HG03439 (cell line): ENCODE measurements around the gene FNIP2.
A peak's percentile ranks its signal among the peaks of the same experiment; 100 is the strongest.

ENCODE experiments used
- ATAC-seq: cut with Tn5 transposase; IDR thresholded peaks from one replicate; pipeline ENCODE4 v1.9.1; 2021; ENCODE audit warnings: mild to moderate bottlenecking, moderate library complexity; ENCODE audit not compliant: unreplicated experiment

The FNIP2 gene

GRCh38 chr4:158762553-158762952, 6.3 kb upstream of the FNIP2 start:
- ATAC-seq, result no peak

DNA sequence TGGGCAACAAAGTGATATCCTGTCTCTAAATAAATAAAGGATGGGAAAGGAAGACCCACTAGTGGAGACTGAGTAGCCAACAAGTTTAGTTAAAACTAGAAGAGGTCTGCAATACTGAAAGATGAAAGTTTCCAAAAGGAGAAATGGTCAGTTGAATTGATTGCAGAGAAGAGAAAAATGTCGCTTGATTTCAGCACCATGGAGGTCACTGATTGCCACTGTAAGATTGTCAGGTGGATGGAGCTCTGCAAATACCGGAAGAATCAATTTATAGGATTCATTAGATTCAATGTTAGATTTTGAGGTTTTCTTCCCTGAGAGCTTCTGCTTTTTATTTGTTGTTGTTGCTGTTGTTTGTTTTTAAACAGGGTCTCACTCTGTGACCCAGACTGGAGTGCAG, 5.4 kb upstream of the FNIP2 start:
- ATAC-seq, result no peak

DNA sequence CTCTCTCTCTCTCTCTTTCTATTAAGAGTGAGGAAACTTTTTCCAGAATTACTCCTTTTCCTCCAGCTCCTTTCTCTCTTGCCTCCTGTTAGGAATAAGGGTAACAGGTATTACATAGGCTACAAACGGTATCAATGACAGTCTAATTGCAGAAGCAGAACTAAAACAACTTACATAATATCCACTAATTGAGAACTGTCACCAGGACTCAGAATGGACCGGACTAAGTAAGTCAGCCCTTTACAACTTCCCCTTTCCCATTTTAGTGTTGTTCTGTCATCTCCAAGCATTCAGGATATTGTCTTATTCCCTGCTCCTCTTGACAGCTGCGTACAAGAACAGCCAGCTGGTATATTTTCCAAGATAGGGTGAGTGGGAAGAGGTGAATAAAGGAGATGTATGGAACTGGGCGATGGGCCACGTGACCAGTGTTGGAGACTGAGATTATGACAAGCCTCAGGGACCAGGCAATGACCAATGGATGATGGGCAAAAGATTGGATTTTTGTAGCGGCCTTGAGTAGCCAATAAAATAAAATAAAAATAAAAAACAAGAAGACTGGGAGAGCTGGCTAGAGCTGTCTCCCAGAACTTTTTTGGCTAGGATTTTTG, 2.3 kb upstream of the FNIP2 start:
- ATAC-seq, result no peak

DNA sequence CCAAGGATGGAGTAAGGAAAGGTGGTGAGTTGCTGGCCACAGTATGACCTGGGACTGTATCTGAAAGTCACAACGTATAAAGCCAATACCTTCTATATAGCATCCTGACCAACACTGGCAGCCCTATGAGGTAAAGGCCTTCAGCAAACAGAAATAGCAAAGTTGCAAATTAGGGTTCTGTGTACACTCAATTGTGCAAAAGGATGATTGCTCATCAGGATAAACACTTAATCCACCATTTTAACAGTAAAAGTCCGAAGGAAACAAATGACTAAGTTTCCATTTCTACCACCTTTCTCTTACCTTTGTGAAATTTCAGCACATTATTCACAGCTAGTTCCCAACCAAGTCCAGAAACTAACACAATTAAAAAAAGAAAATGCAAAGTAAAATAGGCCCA, 1.4 kb upstream of the FNIP2 start:
- no peak for ATAC-seq

DNA sequence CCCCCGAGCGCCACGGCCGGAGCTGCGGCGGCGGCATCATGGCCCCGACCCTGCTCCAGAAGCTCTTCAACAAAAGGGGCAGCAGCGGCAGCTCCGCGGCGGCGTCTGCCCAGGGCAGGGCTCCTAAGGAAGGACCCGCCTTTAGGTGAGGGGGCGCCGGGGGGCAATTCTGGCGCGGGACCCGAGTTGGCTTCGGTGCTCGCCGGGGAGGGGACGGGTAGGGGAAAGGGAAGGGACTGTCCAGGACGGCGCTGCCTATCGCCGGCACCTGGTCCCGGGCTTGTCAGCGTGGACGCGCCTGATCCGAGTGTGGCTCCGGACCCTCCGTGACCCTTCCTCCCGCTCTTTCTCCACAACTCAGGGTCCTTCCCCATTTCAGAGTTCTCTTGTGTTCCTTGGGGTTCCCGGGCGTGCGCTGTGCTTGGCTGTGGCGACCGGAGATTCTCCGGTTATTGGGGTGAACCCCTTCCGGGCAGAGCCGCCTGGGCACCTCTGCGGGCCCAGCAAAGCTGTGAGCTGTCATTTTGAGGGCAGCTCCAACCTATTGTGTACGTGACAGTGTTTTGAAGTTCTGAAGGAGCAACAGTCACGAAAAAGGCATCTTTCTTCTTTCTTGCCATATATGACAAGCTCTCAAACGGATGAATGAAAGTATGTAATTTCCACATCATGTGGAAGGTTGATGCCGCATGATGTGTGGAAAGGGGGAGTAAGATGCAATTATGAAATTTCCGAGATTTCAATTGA, 522 bp downstream of the FNIP2 start:
- ATAC-seq, result peak; percentile 38

DNA sequence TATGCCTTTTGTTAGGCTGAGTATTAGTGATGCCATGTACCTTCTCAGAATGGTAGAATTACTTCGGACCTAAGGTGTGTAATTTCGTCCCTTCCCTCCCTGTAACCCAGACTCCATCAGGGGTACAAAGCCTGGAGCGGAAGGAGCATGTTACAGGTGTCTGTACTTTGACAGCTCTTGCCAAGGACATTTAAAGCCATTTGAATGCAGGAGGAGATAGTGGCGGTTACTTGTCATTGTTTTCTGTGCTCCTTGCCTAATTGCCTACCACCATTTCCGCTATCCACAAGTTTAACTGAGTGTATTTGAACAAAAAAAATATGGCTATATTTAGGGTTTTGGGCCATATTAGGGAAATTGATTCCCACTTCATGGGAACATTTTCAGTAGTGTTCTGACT, 1.8 kb downstream of the FNIP2 start:
- ATAC-seq, result no peak

- no peak for ATAC-seq
These were observed 3.0 kb downstream of the FNIP2 start for GRCh38 chr4:158771776-158772175.

DNA sequence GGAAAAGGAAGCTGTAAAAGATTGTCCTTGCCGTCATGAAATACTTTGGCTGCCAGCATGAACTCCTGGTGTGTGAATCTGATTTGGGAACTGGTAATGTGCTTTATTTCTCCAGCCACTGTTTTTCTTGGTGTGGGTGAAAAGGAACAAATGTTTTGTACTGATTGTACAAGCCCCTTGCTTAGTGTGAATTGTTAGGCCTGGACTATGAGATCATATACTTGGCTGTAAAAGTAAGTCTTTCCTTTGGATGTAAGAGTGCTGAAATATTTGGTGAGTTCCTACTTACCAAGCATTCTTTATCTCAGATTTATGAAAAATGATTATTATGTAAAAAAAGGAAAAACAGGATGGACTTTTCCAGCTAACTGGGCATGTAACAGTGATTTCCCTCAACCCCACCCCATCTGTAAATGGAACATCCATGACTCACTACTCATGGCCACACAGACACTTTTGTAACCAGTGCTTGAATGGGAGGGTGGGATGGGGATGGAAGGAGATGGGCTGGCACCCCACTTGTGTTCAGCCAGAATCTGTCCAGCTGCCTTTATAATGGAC, 6.3 kb downstream of the FNIP2 start:
- ATAC-seq, result no peak

- no peak for ATAC-seq
These were observed 7.3 kb downstream of the FNIP2 start for GRCh38 chr4:158776106-158776505.

- ATAC-seq, result peak; percentile 24
These were observed 8.8 kb downstream of the FNIP2 start for GRCh38 chr4:158777423-158778155.

GRCh38 chr4:158778156-158778711, 9.4 kb downstream of the FNIP2 start:
- peak; percentile 97 for ATAC-seq

DNA sequence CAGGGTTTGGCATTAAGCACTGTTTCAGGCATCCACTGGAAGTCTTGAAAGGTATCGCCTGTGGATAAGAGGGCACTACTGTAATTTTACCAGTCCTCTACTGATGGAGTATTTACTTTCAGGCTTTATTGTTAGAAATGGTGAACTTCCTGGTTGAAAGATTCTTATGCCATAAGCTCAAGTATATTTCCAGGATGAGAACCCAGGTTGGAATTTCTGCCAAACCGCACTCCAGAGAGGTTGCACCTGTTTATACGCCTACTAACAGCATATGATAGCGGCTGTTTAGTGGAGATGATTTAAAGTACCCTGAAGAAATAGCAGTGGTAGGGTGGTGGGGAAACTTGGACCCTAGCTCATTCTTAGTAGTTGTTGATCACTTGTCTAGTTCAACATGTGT, 9.9 kb downstream of the FNIP2 start:
- ATAC-seq, result no peak

- ATAC-seq, result no peak
These were observed 13.1 kb downstream of the FNIP2 start for GRCh38 chr4:158781963-158782362.

- peak; percentile 43 for ATAC-seq
These were observed 13.9 kb downstream of the FNIP2 start for GRCh38 chr4:158782551-158783360.

DNA sequence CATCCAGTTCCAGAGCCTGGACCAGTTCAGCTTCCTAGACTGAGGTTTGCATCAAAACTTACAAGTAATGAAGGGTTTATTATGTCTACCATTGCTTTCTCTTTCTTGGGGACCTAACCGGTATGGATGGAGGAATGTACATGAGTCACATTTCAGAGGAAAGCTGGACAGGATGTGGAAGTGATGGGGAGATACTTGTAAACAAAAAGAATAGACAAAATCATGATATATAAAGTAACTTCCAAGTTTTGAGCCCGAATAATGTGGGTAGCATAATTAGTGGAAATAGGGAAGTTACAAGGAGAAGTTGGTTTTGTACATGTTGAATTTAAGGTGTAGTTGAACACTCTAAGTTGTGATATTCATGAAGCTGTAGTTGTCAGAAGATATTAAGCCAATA, 15.0 kb downstream of the FNIP2 start:
- no peak for ATAC-seq

GRCh38 chr4:158785718-158786117, 16.9 kb downstream of the FNIP2 start:
- ATAC-seq, result no peak

- no peak for ATAC-seq
These were observed 17.3 kb downstream of the FNIP2 start for GRCh38 chr4:158786121-158786601.

DNA sequence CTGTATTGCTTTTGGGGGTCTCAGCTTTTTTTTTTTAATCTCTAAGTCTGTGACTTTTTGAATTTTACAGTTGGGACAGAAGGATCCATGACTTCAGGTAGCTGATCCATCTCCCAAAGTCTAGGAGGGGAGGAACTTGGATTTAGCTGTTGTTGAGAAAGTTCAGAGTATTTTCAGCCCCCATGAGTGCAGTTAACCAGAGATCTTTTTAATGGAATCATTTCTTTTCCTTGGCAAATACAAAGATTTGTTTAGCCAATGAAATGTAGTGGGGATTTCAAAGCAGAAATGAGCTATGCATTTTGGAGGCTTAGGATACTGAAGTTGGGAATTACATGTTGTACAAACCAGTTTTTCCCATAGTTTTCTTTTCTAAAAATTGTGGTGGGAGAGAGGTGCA, 18.1 kb downstream of the FNIP2 start:
- no peak for ATAC-seq

DNA sequence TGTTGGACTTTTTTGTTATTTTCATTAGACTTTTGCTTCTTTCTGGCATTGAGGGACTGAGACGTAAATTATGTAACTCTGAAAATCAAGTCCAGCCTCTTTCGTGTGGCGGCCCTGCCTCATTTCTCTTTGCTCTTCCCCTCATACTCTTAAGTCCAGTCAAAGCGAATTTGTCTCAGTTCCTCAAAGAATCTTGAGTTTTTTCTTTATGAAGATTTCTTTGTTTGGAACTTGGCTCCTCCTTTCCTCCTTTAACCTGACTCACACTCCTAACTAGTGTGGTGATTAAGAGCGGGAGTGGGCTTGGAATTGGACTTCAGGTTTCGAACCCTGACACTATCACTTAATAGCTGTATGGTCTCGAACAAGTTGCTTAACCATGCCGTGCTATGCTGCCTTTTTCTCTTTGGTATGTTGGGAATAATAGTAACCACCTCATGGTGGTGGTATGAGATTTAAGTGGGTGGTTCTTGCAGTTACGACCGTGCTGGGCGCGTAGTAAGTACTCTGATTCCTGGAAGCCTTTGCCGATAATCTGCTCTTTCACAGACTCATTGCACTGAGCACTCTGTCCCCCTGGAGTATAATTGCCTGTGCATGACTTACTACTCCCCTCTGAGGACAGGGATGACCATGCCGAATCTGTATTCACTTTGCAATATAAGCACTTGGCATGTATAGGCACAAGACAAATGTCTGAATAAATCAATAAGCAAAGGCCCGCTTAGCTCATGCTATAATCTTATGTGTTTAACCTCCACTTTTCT, 19.1 kb downstream of the FNIP2 start:
- no peak for ATAC-seq

GRCh38 chr4:158788516-158788915, 19.7 kb downstream of the FNIP2 start:
- no peak for ATAC-seq
